ENCODE results near the gene ZSWIM6. TPM values are rescaled to one million over a fixed set of nuclear protein-coding genes. Genes with fewer than 3 reads are reported as not detected.

Gene ZSWIM6
- total RNA-seq, 2 experiments from 2014 or later = 4.1 TPM

DNA sequence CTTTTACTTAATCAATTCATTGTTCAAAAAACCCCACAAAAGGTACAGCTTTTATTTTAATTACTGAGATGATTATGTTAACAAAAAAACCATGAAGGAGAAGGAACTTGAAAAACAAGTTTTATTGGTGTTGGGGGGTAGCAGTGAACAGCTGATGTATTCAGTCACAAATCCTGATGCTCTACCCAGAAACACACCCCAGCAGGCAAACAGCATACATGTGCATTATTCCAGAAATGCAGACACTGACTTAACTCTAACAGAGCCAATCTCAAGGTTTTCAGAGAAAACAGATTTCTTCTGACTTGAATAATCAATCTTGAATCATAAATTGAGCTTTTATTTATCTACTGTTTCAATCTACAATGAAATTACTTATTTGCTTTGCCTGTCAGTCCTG is 175.2 kb downstream of the ZSWIM6 start:
- Histone ChIP-seq H3K4me1 (ENCODE audit: insufficient read depth, low read length) (no peaks in the 10 kb centered on the region), H3K27ac (ENCODE audit: low read depth in 1 of 2, low read length in 2 of 2) (no peak overlapping the region), H3K36me3 (ENCODE audit: insufficient read depth, low read length) (no peaks in the 10 kb centered on the region), H3K4me3 (ENCODE audit: low read length) (no peak overlapping the region), H3K27me3 (ENCODE audit: control insufficient read depth in 1 of 2, insufficient read depth in 2 of 2, low read length in 2 of 2) (no peaks in the 10 kb centered on the region), H3K9me3 (ENCODE audit: control insufficient read depth in 1 of 2, insufficient read depth in 1 of 2, low read length in 2 of 2) (peaks cover 0 to 3% of the 10 kb centered on the region in 2 experiments)
- H3K4me3 Mint-ChIP-seq = no peak overlapping the region
- H3K9me3 Mint-ChIP-seq = peaks cover 8% of the 10 kb centered on the region
- ATAC-seq (ENCODE audit: poor library complexity) (no peak), DNase-seq (no peak)
- peaks cover 59% of the 10 kb centered on the region for H3K36me3 Mint-ChIP-seq (ENCODE audit: low read depth)
- POLR2A ChIA-PET = no interaction called here
- no peaks in the 10 kb centered on the region for H3K4me1 Mint-ChIP-seq (ENCODE audit: low read depth)
- TF ChIP-seq, protein P1, sequence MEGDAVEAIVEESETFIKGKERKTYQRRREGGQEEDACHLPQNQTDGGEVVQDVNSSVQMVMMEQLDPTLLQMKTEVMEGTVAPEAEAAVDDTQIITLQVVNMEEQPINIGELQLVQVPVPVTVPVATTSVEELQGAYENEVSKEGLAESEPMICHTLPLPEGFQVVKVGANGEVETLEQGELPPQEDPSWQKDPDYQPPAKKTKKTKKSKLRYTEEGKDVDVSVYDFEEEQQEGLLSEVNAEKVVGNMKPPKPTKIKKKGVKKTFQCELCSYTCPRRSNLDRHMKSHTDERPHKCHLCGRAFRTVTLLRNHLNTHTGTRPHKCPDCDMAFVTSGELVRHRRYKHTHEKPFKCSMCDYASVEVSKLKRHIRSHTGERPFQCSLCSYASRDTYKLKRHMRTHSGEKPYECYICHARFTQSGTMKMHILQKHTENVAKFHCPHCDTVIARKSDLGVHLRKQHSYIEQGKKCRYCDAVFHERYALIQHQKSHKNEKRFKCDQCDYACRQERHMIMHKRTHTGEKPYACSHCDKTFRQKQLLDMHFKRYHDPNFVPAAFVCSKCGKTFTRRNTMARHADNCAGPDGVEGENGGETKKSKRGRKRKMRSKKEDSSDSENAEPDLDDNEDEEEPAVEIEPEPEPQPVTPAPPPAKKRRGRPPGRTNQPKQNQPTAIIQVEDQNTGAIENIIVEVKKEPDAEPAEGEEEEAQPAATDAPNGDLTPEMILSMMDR (IDR thresholded peaks at IDR 0.05) = no peak
- intact Hi-C loops (cut with DNase I, micrococcal nuclease) = no loop called here
- no peaks in the 10 kb centered on the region for H3K27me3 Mint-ChIP-seq
- CTCF ChIA-PET = no interaction called here
- H3K27ac Mint-ChIP-seq = no peak overlapping the region

DNA sequence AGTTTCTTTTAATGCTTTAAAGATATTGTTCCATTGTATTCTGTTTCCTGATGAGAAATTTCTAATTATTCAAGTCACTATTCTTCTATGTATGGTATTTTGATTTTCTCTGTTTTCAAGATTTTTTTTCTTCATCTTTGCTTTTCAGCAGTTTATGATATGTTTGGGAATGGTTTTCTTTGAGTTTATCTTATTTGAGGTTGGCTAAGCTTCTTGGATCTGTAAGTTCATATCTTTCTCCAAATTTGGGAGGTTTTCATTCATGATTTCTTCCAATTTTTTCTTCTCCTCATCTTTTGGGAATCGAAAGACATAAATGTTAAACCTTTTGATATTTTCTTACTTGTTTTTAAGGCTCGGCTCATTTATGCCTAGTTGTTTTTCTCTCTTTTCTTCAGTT is 184.9 kb downstream of the ZSWIM6 start:
- no peak for ATAC-seq (ENCODE audit: poor library complexity)
- Histone ChIP-seq H3K27me3 (ENCODE audit: control insufficient read depth in 1 of 2, insufficient read depth in 2 of 2, low read length in 2 of 2) (no peaks in the 10 kb centered on the region), H3K36me3 (ENCODE audit: insufficient read depth, low read length) (no peaks in the 10 kb centered on the region), H3K9me3 (ENCODE audit: control insufficient read depth in 1 of 2, insufficient read depth in 1 of 2, low read length in 2 of 2) (peaks cover 0 to 16% of the 10 kb centered on the region in 2 experiments), H3K4me1 (ENCODE audit: insufficient read depth, low read length) (no peaks in the 10 kb centered on the region), H3K4me3 (ENCODE audit: low read length) (no peak overlapping the region), H3K27ac (ENCODE audit: low read depth in 1 of 2, low read length in 2 of 2) (no peak overlapping the region)
- no peak for DNase-seq
- ChIA-PET CTCF (no interaction called here), POLR2A (no interaction called here)
- Mint-ChIP-seq H3K36me3 (ENCODE audit: low read depth) (peaks cover 45% of the 10 kb centered on the region), H3K27ac (no peak overlapping the region), H3K27me3 (no peaks in the 10 kb centered on the region), H3K4me1 (ENCODE audit: low read depth) (no peaks in the 10 kb centered on the region), H3K4me3 (no peak overlapping the region), H3K9me3 (peaks cover 11% of the 10 kb centered on the region)
- intact Hi-C loops (cut with DNase I, micrococcal nuclease) = no loop called here
- TF ChIP-seq, protein P1 (IDR thresholded peaks at IDR 0.05) = no peak

DNA sequence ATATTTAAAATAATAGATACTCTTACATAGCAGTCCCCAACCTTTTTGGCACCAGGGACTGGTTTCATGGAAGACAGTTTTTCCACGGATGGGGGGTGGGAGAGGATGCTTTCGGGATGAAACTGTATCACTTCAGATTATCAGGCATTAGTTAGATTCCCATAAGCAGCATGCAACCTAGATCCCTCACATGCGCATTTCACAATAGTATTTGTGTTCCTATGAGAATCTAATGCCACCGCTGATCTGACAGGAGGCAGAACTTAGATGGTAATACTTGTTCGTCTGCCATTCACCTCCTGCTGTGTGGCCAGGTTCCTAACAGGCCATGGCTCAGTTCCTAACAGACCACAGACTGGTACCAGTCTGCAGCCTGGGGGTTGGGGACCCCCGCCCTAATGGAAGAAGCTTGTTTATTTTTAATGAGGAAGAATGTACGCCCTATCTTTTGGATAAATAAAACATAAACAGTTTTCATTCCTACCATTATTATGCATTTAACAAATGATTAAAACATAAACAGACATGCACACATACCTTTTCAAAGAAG is 187.7 kb downstream of the ZSWIM6 start:
- Mint-ChIP-seq H3K27ac (no peak overlapping the region), H3K4me1 (ENCODE audit: low read depth) (no peaks in the 10 kb centered on the region), H3K9me3 (peaks cover 4% of the 10 kb centered on the region), H3K4me3 (no peak overlapping the region), H3K36me3 (ENCODE audit: low read depth) (peaks cover 46% of the 10 kb centered on the region), H3K27me3 (no peaks in the 10 kb centered on the region)
- POLR2A ChIA-PET = no interaction called here
- Histone ChIP-seq H3K4me3 (ENCODE audit: low read length) (no peak overlapping the region), H3K9me3 (ENCODE audit: control insufficient read depth in 1 of 2, insufficient read depth in 1 of 2, low read length in 2 of 2) (peaks cover 0 to 6% of the 10 kb centered on the region in 2 experiments), H3K4me1 (ENCODE audit: insufficient read depth, low read length) (no peaks in the 10 kb centered on the region), H3K36me3 (ENCODE audit: insufficient read depth, low read length) (peaks cover under 1% of the 10 kb centered on the region), H3K27me3 (ENCODE audit: control insufficient read depth in 1 of 2, insufficient read depth in 2 of 2, low read length in 2 of 2) (no peaks in the 10 kb centered on the region), H3K27ac (ENCODE audit: low read depth in 1 of 2, low read length in 2 of 2) (no peak overlapping the region)
- DNase-seq (no peak), ATAC-seq (ENCODE audit: poor library complexity) (no peak)
- TF ChIP-seq, protein P1 (IDR thresholded peaks at IDR 0.05) = no peak
- intact Hi-C loops (cut with DNase I, micrococcal nuclease) = no loop called here
- CTCF ChIA-PET = no interaction called here
